Measurements from ENCODE around the gene CAMTA1. TPM values are rescaled to one million over a fixed set of nuclear protein-coding genes. Genes with fewer than 3 reads are reported as not detected.

Gene CAMTA1
- total RNA-seq, 1 experiment from 2014 or later, result 60.0 TPM

DNA sequence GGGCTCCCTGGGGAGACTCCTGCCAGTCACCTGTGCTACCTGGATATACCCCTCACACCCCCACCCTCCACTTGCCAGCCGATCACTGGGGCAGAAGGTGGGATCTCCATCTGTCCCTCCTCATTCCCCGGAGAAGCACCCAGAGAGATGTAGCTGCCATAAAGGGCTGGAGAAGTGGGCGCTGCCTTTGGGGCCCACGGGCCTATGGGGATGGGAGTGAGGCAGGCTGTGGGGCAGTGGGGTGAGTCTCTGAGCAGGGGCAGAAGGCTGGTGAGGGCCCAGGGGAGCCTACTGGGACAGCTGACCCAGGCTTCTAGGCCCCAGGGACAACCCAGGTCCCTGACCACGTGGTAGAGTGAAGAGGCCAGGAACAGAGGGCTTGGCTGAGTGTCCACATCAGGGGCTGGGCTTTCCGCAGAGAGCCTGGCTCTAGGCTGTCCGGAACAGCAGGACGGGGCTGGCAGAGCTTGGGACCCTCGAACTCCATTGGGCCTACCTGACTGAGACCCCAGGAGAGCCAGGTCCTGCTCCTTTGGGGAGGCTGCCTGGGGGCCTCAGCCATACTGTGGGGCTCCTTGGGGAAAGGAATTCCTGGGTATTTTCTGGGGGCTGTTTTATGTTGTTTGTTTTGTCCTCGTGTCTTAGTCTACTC lies 780.0 kb downstream of the CAMTA1 start:
- peaks cover 4% of the 10 kb centered on the region for H3K27me3 Mint-ChIP-seq (ENCODE audit: insufficient read depth, unreplicated experiment)
- Histone ChIP-seq H3K27me3 (replicated peaks; ENCODE audit: control insufficient read depth, insufficient read depth, low read length) (no peaks in the 10 kb centered on the region), H3K9me3 (no peaks in the 10 kb centered on the region), H3K4me3 (ENCODE audit: low read depth, low read length) (no peak overlapping the region), H3K4me1 (no peaks in the 10 kb centered on the region), H3K36me3 (ENCODE audit: control insufficient read depth, insufficient read depth, low read length) (no peaks in the 10 kb centered on the region)
- TF ChIP-seq, protein P1, sequence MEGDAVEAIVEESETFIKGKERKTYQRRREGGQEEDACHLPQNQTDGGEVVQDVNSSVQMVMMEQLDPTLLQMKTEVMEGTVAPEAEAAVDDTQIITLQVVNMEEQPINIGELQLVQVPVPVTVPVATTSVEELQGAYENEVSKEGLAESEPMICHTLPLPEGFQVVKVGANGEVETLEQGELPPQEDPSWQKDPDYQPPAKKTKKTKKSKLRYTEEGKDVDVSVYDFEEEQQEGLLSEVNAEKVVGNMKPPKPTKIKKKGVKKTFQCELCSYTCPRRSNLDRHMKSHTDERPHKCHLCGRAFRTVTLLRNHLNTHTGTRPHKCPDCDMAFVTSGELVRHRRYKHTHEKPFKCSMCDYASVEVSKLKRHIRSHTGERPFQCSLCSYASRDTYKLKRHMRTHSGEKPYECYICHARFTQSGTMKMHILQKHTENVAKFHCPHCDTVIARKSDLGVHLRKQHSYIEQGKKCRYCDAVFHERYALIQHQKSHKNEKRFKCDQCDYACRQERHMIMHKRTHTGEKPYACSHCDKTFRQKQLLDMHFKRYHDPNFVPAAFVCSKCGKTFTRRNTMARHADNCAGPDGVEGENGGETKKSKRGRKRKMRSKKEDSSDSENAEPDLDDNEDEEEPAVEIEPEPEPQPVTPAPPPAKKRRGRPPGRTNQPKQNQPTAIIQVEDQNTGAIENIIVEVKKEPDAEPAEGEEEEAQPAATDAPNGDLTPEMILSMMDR (IDR thresholded peaks at IDR 0.05; ENCODE audit: insufficient read depth in 1 of 2, low read depth in 1 of 2, low read length in 1 of 2, severe bottlenecking in 1 of 2, unreplicated experiment in 1 of 2), result no peak
- H3K36me3 Mint-ChIP-seq (ENCODE audit: insufficient read depth, unreplicated experiment), result no peaks in the 10 kb centered on the region
- H3K9me3 Mint-ChIP-seq (ENCODE audit: unreplicated experiment), result no peaks in the 10 kb centered on the region
- no TSS peak for BruUV-seq (replicated peaks)
- CTCF ChIA-PET, result no interaction called here
- H3K4me3 Mint-ChIP-seq (ENCODE audit: unreplicated experiment), result no peak overlapping the region
- H3K27ac Mint-ChIP-seq (ENCODE audit: unreplicated experiment), result no peak overlapping the region
- no peak for DNase-seq
- POLR2A ChIA-PET, result no interaction called here
- intact Hi-C loops (cut with micrococcal nuclease; ENCODE audit: unreplicated experiment), result no loop called here
- no peaks in the 10 kb centered on the region for H3K4me1 Mint-ChIP-seq (ENCODE audit: low read depth, unreplicated experiment)

DNA sequence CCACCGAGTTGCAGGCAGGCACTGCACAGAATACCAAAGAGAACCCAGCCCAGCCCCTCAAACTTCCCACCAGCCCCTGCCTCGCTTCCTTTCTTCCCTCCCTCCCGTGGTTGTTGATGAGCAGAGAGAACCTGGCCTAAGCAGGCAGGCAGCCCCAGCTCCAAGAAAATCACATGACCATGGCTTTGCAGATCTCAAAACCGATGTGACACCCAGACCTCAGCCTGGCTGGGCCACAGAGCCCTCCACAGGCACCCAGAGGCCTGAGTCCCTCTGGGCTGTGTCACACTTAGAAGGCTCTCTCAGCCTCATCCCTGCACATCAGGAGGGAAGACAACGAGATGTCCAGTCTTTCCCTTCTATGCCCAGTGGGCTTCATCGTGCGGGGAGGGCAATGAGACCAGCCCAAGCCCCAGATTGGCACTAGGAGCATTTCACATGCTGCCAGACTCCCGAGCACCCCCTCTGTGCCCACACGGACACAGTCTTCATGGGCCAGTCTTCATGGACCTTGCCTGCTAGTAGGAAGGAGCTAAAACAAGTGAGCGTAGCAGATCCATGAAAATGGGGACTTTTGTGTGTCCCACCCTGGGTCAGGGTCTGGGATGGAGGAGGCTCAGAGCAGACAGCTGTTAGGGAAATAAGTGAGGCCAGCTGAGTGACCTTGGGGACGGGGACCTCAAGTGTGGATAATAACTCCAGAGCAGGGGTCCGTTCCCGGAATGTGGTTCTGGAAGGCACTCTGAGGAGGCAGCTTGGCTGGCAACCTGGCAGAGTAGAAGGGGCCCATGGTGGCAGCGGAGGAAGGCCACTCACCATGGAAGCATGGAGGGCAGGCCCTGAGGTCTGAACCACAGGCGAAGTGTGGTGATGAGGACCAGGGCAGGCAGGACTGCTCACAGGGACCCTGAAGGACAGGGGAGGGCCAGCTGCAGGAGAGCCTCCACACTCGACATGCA lies 781.4 kb downstream of the CAMTA1 start:
- intact Hi-C loops (cut with micrococcal nuclease; ENCODE audit: unreplicated experiment), result no loop called here
- Mint-ChIP-seq H3K4me1 (ENCODE audit: low read depth, unreplicated experiment) (no peaks in the 10 kb centered on the region), H3K4me3 (ENCODE audit: unreplicated experiment) (no peak overlapping the region), H3K27ac (ENCODE audit: unreplicated experiment) (no peak overlapping the region), H3K9me3 (ENCODE audit: unreplicated experiment) (no peaks in the 10 kb centered on the region), H3K27me3 (ENCODE audit: insufficient read depth, unreplicated experiment) (peaks cover 4% of the 10 kb centered on the region), H3K36me3 (ENCODE audit: insufficient read depth, unreplicated experiment) (no peaks in the 10 kb centered on the region)
- Histone ChIP-seq H3K36me3 (ENCODE audit: control insufficient read depth, insufficient read depth, low read length) (no peaks in the 10 kb centered on the region), H3K4me3 (ENCODE audit: low read depth, low read length) (no peak overlapping the region), H3K4me1 (no peaks in the 10 kb centered on the region), H3K27me3 (replicated peaks; ENCODE audit: control insufficient read depth, insufficient read depth, low read length) (no peaks in the 10 kb centered on the region), H3K9me3 (no peaks in the 10 kb centered on the region)
- DNase-seq, result no peak
- TF ChIP-seq, protein P1 (IDR thresholded peaks at IDR 0.05; ENCODE audit: insufficient read depth in 1 of 2, low read depth in 1 of 2, low read length in 1 of 2, severe bottlenecking in 1 of 2, unreplicated experiment in 1 of 2), result no peak
- CTCF ChIA-PET, result interaction anchor here (0.6 kb wide), 1 partner anchor 15 kb away, joined by 3 read pairs; no protein-coding TSS in a partner anchor
- no TSS peak for BruUV-seq (replicated peaks)
- POLR2A ChIA-PET, result no interaction called here

DNA sequence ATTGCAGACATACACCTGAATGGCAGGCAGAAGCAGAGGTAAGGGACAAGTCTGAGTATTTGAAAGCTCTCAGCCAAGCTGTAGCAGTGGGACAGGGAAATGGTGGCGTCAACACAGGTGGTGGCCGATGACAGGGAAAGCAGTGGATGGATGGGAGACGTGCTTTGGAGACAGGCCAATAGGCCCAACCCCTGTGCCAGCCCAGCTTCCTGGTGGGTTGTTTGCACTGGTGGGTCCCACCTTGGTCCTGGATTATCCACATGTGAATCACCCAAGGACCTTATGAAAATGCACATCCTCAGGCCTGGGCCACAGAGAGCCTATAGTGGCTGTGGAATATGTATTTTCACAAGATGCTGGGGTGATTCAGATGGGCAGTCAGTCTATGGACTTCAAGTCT lies 782.1 kb downstream of the CAMTA1 start:
- peaks cover 3% of the 10 kb centered on the region for H3K27me3 Mint-ChIP-seq (ENCODE audit: insufficient read depth, unreplicated experiment)
- ChIA-PET POLR2A (no interaction called here), CTCF (no interaction called here)
- Histone ChIP-seq H3K36me3 (ENCODE audit: control insufficient read depth, insufficient read depth, low read length) (no peaks in the 10 kb centered on the region), H3K4me1 (no peaks in the 10 kb centered on the region), H3K9me3 (no peaks in the 10 kb centered on the region), H3K27me3 (replicated peaks; ENCODE audit: control insufficient read depth, insufficient read depth, low read length) (no peaks in the 10 kb centered on the region), H3K4me3 (ENCODE audit: low read depth, low read length) (no peak overlapping the region)
- H3K9me3 Mint-ChIP-seq (ENCODE audit: unreplicated experiment), result no peaks in the 10 kb centered on the region
- H3K4me3 Mint-ChIP-seq (ENCODE audit: unreplicated experiment), result no peak overlapping the region
- intact Hi-C loops (cut with micrococcal nuclease; ENCODE audit: unreplicated experiment), result no loop called here
- no peaks in the 10 kb centered on the region for H3K36me3 Mint-ChIP-seq (ENCODE audit: insufficient read depth, unreplicated experiment)
- no TSS peak for BruUV-seq (replicated peaks)
- no peaks in the 10 kb centered on the region for H3K4me1 Mint-ChIP-seq (ENCODE audit: low read depth, unreplicated experiment)
- TF ChIP-seq, protein P1 (IDR thresholded peaks at IDR 0.05; ENCODE audit: insufficient read depth in 1 of 2, low read depth in 1 of 2, low read length in 1 of 2, severe bottlenecking in 1 of 2, unreplicated experiment in 1 of 2), result no peak
- no peak overlapping the region for H3K27ac Mint-ChIP-seq (ENCODE audit: unreplicated experiment)
- DNase-seq, result no peak
